ENCODE results near the gene TSGA10IP.

TSGA10IP gene

GRCh38 chr11:65945430-65945911 lies at the start of gene TSGA10IP:
Gene TSGA10IP, plus strand, starts transcription at chr11:65945480. Its CDS starts 196 bp downstream, at chr11:65945676.
- no peak for DNase-seq

- DNase-seq: no peak
These were observed 49.7 kb upstream of the TSGA10IP start for GRCh38 chr11:65895482-65895981.

- peak; percentile 46 to 62 (median 53) for DNase-seq
These were observed 49.0 kb upstream of the TSGA10IP start for GRCh38 chr11:65896034-65896999.

GRCh38 chr11:65897020-65897471 lies 48.2 kb upstream of the TSGA10IP start:
- DNase-seq: no peak

- no peak for DNase-seq
These were observed 46.5 kb upstream of the TSGA10IP start for GRCh38 chr11:65898656-65899355.

GRCh38 chr11:65899356-65900124 lies 45.7 kb upstream of the TSGA10IP start:
- peak; percentile 90 to 95 (median 91) for DNase-seq

GRCh38 chr11:65900125-65900898 lies 45.0 kb upstream of the TSGA10IP start, which contains the start of gene FOSL1:
Gene FOSL1, minus strand, starts transcription at chr11:65900388. Its CDS starts 49 bp downstream, at chr11:65900339.
- DNase-seq: peak; percentile 96 to 98 (median 97)

GRCh38 chr11:65900899-65901180 lies 44.4 kb upstream of the TSGA10IP start:
- DNase-seq: no peak

- no peak for DNase-seq
These were observed 42.2 kb upstream of the TSGA10IP start for GRCh38 chr11:65903068-65903481.

GRCh38 chr11:65903715-65904114 lies 41.6 kb upstream of the TSGA10IP start:
- no peak for DNase-seq

GRCh38 chr11:65906602-65907001 lies 38.7 kb upstream of the TSGA10IP start:
- no peak for DNase-seq

- DNase-seq: no peak
These were observed 37.4 kb upstream of the TSGA10IP start for GRCh38 chr11:65907878-65908277.

- peak in 1 of 3 donors; percentile 46 for DNase-seq
These were observed 33.4 kb upstream of the TSGA10IP start for GRCh38 chr11:65911682-65912568.

- DNase-seq: peak; percentile 79 to 86 (median 84)
These were observed 32.4 kb upstream of the TSGA10IP start for GRCh38 chr11:65912845-65913244.

GRCh38 chr11:65915101-65915820 lies 30.0 kb upstream of the TSGA10IP start:
- DNase-seq: no peak

GRCh38 chr11:65915821-65916251 lies 29.4 kb upstream of the TSGA10IP start:
- DNase-seq: peak; percentile 85

GRCh38 chr11:65916391-65916790 lies 28.9 kb upstream of the TSGA10IP start:
- no peak for DNase-seq

GRCh38 chr11:65917077-65917433 lies 28.2 kb upstream of the TSGA10IP start:
- DNase-seq: no peak

- no peak for DNase-seq
These were observed 27.7 kb upstream of the TSGA10IP start for GRCh38 chr11:65917434-65918210.
